SU-DHL-6 (cell line): ENCODE measurements around the gene RHCG.

Experiments
- CTCF ChIP-seq: fragments of 200-600 bp; sonication (generic); IDR thresholded peaks from one replicate; pipeline ENCODE4 v1.5.1; 2017; ENCODE audit warnings: antibody characterized with exemption, mild to moderate bottlenecking, low read length, moderate library complexity; ENCODE audit not compliant: insufficient read depth, poor library complexity, severe bottlenecking
- EZH2phosphoT487 ChIP-seq: fragments of 200-600 bp; sonication (generic), shearing (Covaris generic); conservative IDR thresholded peaks from 2 replicates; pipeline ENCODE4 v1.6.1; 2018; ENCODE audit warnings: mild to moderate bottlenecking, antibody characterized with exemption, low read length, moderate library complexity, mixed read lengths

GRCh38 chr15:89524184-89524583 is 27.8 kb upstream of the RHCG start:
- TF ChIP-seq CTCF (no peak), EZH2phosphoT487 (no peak)
